Measurements from ENCODE around the gene PAFAH1B1.

GRCh38 chr17:2582493-2582892 lies 11.0 kb upstream of the PAFAH1B1 start:
- TF ChIP-seq CREM (CRISPR knock-in tag; IDR thresholded peaks at IDR 0.05) = no peak
- no peak for TF ChIP-seq CBFB (CRISPR knock-in tag; IDR thresholded peaks at IDR 0.05; ENCODE audit: low read depth)
- TF ChIP-seq ATF6 (CRISPR knock-in tag; IDR thresholded peaks at IDR 0.05) = no peak
- TF ChIP-seq GABPB1 (CRISPR knock-in tag; IDR thresholded peaks at IDR 0.05) = no peak
- no peak for TF ChIP-seq CTCF (IDR thresholded peaks at IDR 0.05)
- TF ChIP-seq USF2 (CRISPR knock-in tag; IDR thresholded peaks at IDR 0.05) = no peak
- no peak for TF ChIP-seq ZNF138 (CRISPR knock-in tag; conservative IDR thresholded peaks at IDR 0.05)
- TF ChIP-seq PRDM15 (CRISPR knock-in tag; IDR thresholded peaks at IDR 0.05) = no peak
- TF ChIP-seq FOXJ3 (CRISPR knock-in tag; IDR thresholded peaks at IDR 0.05; ENCODE audit: borderline replicate concordance) = no peak
- no peak for TF ChIP-seq SP1 (CRISPR knock-in tag; conservative IDR thresholded peaks at IDR 0.05)

Data from WTC11 (cell line).